OCI-LY1 (cell line): ENCODE measurements around the gene GMPR.

ENCODE experiments used
- CTCF ChIP-seq: fragments of 200-600 bp; sonication (generic), shearing (Covaris generic); IDR thresholded peaks from 2 replicates; pipeline ENCODE4 v1.5.1; 2017; ENCODE audit warnings: mild to moderate bottlenecking, antibody characterized with exemption, low read length, moderate library complexity, mixed read lengths
- EZH2 ChIP-seq: fragments of 200-600 bp; sonication (generic), shearing (Covaris generic); IDR thresholded peaks from 2 replicates; pipeline ENCODE4 v1.8.0; 2017; ENCODE audit warnings: borderline replicate concordance, mixed run types, mild to moderate bottlenecking, antibody characterized with exemption, low read length, moderate library complexity, mixed read lengths

DNA sequence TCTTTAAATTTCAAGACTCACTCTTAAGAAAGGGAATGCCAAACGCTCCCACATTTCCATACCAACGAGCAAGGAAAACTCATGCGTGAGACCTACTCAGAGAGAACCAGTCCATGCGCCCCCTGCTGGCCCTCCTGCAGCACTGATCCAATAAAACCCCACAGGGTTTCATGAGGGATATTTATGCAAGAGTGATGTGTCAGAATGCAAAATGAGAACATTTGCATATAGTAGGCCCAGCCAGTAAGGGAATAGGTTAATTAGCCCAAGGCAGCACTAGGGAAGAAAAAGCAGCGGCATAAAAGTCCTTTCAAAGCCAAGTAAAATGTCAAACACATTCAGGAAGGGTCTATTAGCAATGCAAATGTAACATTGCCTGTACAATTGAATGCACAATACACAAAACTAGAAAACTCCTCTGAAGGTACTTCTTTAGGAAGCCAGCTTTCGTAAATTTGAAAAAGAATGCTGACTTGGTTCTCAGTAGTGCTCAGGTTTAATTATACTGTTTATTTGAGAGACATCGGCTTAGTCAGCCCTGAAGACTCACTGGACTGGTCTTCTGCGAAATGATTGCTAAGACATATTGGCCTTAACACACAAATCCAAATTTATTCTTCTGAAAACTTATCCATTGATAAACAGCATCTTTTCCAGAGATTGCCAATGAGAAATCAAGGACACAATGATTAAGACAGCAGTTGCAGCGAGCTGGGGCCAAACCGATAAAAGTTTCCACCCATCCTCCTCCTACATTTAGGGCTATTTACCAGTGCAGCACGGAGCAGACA, 93.2 kb downstream of the GMPR start:
- TF ChIP-seq CTCF (peak; percentile 96), EZH2 (no peak)
